HCT116 (cell line): ENCODE measurements around the gene FAM72C. TPM values are rescaled to one million over a fixed set of nuclear protein-coding genes. Genes with fewer than 3 reads are reported as not detected.
"Not testable (repeated sequence)": the region's sequence is repeated elsewhere in the genome, so short reads cannot be mapped to it uniquely, and the experiment has no call there.

ENCODE experiments used
- ATAC-seq: fragments of 200-7000 bp; cut with Tn5 transposase; 2 replicates; pipeline ENCODE4 v1.9.1; 2020; ENCODE audit warnings: mild to moderate bottlenecking, moderate library complexity
- BruUV-seq: library from RNA; stranded (reverse); fragments of 400-500 nt; replicated peaks from 2 replicates; lab custom pipeline; 2021; lab: Mats Ljungman, UMichigan
- CTCF ChIA-PET: fragments of 300-600 bp; sonication (Branson Sonifier 250); formaldehyde crosslinking; loops from one replicate; lab custom pipeline; 2021; ENCODE audit warnings: antibody characterized with exemption; lab: Charles Lee
- POLR2A ChIA-PET: fragments of 300-600, 350-600 bp; sonication (Branson Sonifier 250); formaldehyde crosslinking; loops from one replicate; lab custom pipeline; 2021; ENCODE audit warnings: antibody characterized with exemption; lab: Charles Lee
- RAD21 ChIA-PET, 2 experiments: fragments of 300-600 bp; sonication (Branson Sonifier 250); formaldehyde crosslinking; loops; one replicate each; lab custom pipeline; 2023; ENCODE audit warnings: low total read pairs in 2 of 2; ENCODE audit not compliant: uncharacterized antibody in 2 of 2, unreplicated experiment in 2 of 2, low non-redundant PET in 1 of 2; lab: Charles Lee
- DNase-seq: peaks from one replicate; pipeline ENCODE4 v3.0.0-alpha.2; 2010; ENCODE audit warnings: low read depth, low spot score
- H2AFZ ChIP-seq: fragments of 200-600 bp; shearing (Covaris generic), sonication (generic); 2 replicates; pipeline ENCODE4 v1.6.1; 2017; ENCODE audit warnings: low read depth, mixed run types, mixed read lengths, antibody characterized with exemption, low read length; ENCODE audit not compliant: poor library complexity, severe bottlenecking
- H3K27ac ChIP-seq: 2 replicates; pipeline ENCODE4 v1.5.1; 2012; ENCODE audit warnings: low read depth, low read length
- H3K27me3 ChIP-seq: fragments of 200-600 bp; sonication (generic); 2 replicates; pipeline ENCODE4 v1.6.1; 2016; ENCODE audit warnings: mixed run types, low read length, mixed read lengths; ENCODE audit not compliant: insufficient read depth
- H3K36me3 ChIP-seq, 2 experiments: fragments of 200-500 bp in 1 of 2; fragments of 200-600 bp in 1 of 2; sonication (Bioruptor generic) in 1 of 2; sonication (generic) in 1 of 2; 2 replicates each; pipeline versions ENCODE4 v1.5.1 to v1.6.1; 2014 to 2016; ENCODE audit warnings: low read length in 2 of 2, inconsistent platforms in 1 of 2, mixed read lengths in 1 of 2, mixed run types in 1 of 2; ENCODE audit not compliant: insufficient read depth in 2 of 2, control insufficient read depth in 1 of 2
- H3K4me1 ChIP-seq, 2 experiments: fragments of 200-600 bp in 1 of 2; sonication (generic) in 1 of 2; 2 replicates each; pipeline versions ENCODE4 v1.5.1 to v1.6.1; 2012 to 2017; ENCODE audit warnings: low read length in 2 of 2, inconsistent platforms in 1 of 2, mild to moderate bottlenecking in 1 of 2, mixed read lengths in 1 of 2, mixed run types in 1 of 2, moderate library complexity in 1 of 2; ENCODE audit not compliant: insufficient read depth in 2 of 2, control insufficient read depth in 1 of 2
- H3K4me2 ChIP-seq: fragments of 200-600 bp; sonication (generic); 2 replicates; pipeline ENCODE4 v1.6.1; 2017; ENCODE audit warnings: mixed run types, low read length, mixed read lengths
- H3K4me3 ChIP-seq, 2 experiments: fragments of 200-600 bp in 1 of 2; sonication (generic) in 1 of 2; replicated peaks in 1 of 2; 2 replicates each; pipeline ENCODE4 v1.5.1; 2011 to 2016; ENCODE audit warnings: low read length in 2 of 2, control low read depth in 1 of 2, low read depth in 1 of 2, mild to moderate bottlenecking in 1 of 2, mixed read lengths in 1 of 2, mixed run types in 1 of 2
- H3K79me2 ChIP-seq: fragments of 200-600 bp; sonication (generic); 2 replicates; pipeline ENCODE4 v1.6.1; 2017; ENCODE audit warnings: mild to moderate bottlenecking, mixed run types, low read length, moderate library complexity, mixed read lengths; ENCODE audit not compliant: insufficient read depth
- H3K9ac ChIP-seq: fragments of 200-600 bp; sonication (generic); 2 replicates; pipeline ENCODE4 v1.6.1; 2016; ENCODE audit warnings: low read length, mixed read lengths
- H3K9me2 ChIP-seq: fragments of 200-600 bp; sonication (generic), shearing (Covaris generic); 2 replicates; pipeline ENCODE4 v1.6.1; 2017; ENCODE audit warnings: mixed run types, mild to moderate bottlenecking, moderate library complexity; ENCODE audit not compliant: insufficient read depth
- H3K9me3 ChIP-seq, 2 experiments: fragments of 200-500 bp in 1 of 2; fragments of 200-600 bp in 1 of 2; sonication (Bioruptor generic) in 1 of 2; sonication (generic) in 1 of 2; 2 replicates each; pipeline ENCODE4 v1.6.1; 2014 to 2017; ENCODE audit warnings: low read length in 2 of 2, mixed read lengths in 2 of 2, inconsistent platforms in 1 of 2, low read depth in 1 of 2, mild to moderate bottlenecking in 1 of 2, mixed run types in 1 of 2, moderate library complexity in 1 of 2; ENCODE audit not compliant: control insufficient read depth in 1 of 2, insufficient read depth in 1 of 2
- H4K20me1 ChIP-seq: fragments of 200-600 bp; sonication (generic), shearing (Covaris generic); 2 replicates; pipeline ENCODE4 v1.6.1; 2017; ENCODE audit warnings: mixed run types, mild to moderate bottlenecking, moderate library complexity; ENCODE audit not compliant: insufficient read depth
- intact Hi-C: fragments of 100-400 bp; cut with micrococcal nuclease; formaldehyde crosslinking; loops from 2 replicates; pipeline ENCODE4 v1.10.0; 2022
- total RNA-seq: library from RNA; stranded (reverse); gene quantifications from one replicate; pipeline ENCODE4 v1.2.1, GENCODE V29; 2021; ENCODE audit not compliant: unreplicated experiment

Gene FAM72C
- total RNA-seq, 1 experiment from 2014 or later, result 9.5 TPM

DNA sequence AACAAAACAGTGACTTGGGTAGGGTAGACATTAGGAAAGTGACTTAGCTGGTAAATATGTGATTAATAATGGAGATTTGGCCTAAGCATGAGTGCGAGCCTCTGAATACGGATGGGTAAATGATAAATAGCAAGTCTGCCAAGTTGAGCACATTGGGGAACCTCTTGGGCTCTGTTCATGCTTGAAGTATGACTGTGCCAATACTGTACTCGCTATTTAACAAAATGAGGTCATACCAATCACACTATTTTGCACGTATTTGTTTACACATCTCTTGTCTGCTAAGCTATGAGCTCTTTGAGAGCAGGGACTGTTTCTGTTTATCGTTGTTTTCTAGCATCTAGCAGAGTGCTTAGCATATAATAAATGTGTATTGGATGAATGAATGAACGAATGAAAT is 24.2 kb upstream of the FAM72C start:
- intact Hi-C loops, POLR2A ChIA-PET, H2AFZ ChIP-seq, H3K9me2 ChIP-seq, H3K4me3 ChIP-seq, H3K9ac ChIP-seq, CTCF ChIA-PET, RAD21 ChIA-PET, DNase-seq, H3K79me2 ChIP-seq, H3K4me2 ChIP-seq, H3K36me3 ChIP-seq, H3K4me1 ChIP-seq, ATAC-seq, BruUV-seq, H3K27me3 ChIP-seq, H3K27ac ChIP-seq, H3K9me3 ChIP-seq, H4K20me1 ChIP-seq: not testable (repeated sequence)

DNA sequence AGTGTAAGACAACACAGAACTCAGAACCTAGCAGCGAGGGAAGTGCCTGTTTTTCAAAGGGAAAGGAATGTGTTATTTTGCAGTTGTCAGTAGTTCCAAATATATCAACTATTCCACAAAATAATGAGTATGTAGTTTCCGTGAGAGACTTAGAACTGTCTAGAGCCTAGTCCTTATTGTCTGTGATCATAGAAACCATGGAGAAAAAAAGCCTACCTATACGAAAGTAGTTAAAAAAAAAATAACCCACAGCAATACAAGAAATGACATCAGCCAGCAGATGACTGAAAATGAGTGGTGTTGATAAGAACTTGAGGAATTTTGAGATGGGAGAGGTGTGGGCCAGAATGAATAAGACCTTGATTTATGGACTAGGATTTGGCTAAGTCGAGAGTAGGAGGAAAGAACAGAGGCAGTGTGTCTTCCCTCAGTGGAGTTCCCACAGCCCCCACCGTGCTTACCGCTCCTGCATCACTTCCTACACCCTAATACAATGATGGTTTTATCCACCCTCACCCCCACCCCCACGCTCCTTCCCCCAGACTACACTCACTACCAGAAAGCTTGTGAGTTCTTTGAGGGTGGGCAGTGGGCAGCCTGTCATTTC is 21.6 kb upstream of the FAM72C start:
- H3K27ac ChIP-seq, H3K4me1 ChIP-seq, H3K36me3 ChIP-seq, H3K79me2 ChIP-seq, H3K9me3 ChIP-seq, H3K4me3 ChIP-seq, H3K27me3 ChIP-seq, RAD21 ChIA-PET, ATAC-seq, H2AFZ ChIP-seq, POLR2A ChIA-PET, CTCF ChIA-PET, H3K4me2 ChIP-seq, H3K9me2 ChIP-seq, H4K20me1 ChIP-seq, DNase-seq, intact Hi-C loops, H3K9ac ChIP-seq, BruUV-seq: not testable (repeated sequence)

DNA sequence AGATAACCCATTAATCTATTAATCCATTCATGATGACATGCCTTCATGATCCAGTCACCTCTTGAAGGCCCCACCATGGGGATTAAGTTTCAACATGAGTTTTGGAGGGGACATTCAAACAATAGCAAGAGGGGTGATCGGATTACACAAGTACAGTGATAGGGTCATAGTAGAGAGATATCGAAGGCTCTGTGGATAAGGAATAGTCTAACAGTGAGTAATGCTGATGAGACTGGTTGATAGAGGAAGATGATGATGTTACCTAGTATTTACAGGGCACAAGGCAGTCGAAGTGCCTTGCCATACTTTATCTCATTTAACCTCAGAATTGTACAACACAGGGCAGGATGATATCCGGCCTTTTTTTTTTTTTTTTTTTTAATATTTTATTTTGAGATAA is 18.9 kb upstream of the FAM72C start:
- H2AFZ ChIP-seq, BruUV-seq, RAD21 ChIA-PET, POLR2A ChIA-PET, H3K36me3 ChIP-seq, H4K20me1 ChIP-seq, H3K79me2 ChIP-seq, H3K9ac ChIP-seq, H3K27ac ChIP-seq, H3K9me3 ChIP-seq, ATAC-seq, H3K27me3 ChIP-seq, DNase-seq, CTCF ChIA-PET, H3K9me2 ChIP-seq, intact Hi-C loops, H3K4me3 ChIP-seq, H3K4me2 ChIP-seq, H3K4me1 ChIP-seq: not testable (repeated sequence)

GRCh38 chr1:143989719-143990118 is 17.9 kb upstream of the FAM72C start:
- POLR2A ChIA-PET, H2AFZ ChIP-seq, RAD21 ChIA-PET, H3K4me2 ChIP-seq, H3K79me2 ChIP-seq, H3K4me3 ChIP-seq, DNase-seq, H3K9ac ChIP-seq, H3K4me1 ChIP-seq, H4K20me1 ChIP-seq, H3K9me3 ChIP-seq, intact Hi-C loops, H3K9me2 ChIP-seq, H3K36me3 ChIP-seq, H3K27ac ChIP-seq, CTCF ChIA-PET, ATAC-seq, BruUV-seq, H3K27me3 ChIP-seq: not testable (repeated sequence)
